Effector CD4-positive, alpha-beta T cell (primary cell): Measurements from ENCODE around the gene FLRT2.

Experiments used
- DNase-seq: peaks from one replicate; pipeline ENCODE4 v3.0.0-alpha.2; 2020

The FLRT2 gene

DNA sequence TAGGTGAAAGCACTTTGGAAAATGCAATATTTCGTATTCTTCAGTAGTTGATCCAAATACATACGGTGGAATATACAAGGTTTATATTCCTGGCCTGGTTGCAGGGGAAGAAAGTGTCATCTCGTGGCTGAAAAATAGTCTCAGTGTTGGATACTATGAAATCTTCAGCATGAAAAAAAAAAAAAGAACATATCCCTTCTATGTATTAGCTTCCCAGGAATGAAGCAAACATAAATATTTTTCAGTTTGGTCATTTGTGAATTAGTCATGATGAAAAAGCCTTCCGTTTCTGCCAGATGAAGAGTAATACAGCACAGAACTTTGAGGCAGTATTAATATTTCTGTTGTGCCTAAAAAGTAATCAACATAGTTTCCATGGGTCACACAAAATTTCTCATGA lies 36.7 kb downstream of the FLRT2 start:
- no peak for DNase-seq

GRCh38 chr14:85572011-85572410 lies 42.1 kb downstream of the FLRT2 start:
- DNase-seq: no peak

GRCh38 chr14:85572845-85573244 lies 42.9 kb downstream of the FLRT2 start:
- DNase-seq: no peak

DNA sequence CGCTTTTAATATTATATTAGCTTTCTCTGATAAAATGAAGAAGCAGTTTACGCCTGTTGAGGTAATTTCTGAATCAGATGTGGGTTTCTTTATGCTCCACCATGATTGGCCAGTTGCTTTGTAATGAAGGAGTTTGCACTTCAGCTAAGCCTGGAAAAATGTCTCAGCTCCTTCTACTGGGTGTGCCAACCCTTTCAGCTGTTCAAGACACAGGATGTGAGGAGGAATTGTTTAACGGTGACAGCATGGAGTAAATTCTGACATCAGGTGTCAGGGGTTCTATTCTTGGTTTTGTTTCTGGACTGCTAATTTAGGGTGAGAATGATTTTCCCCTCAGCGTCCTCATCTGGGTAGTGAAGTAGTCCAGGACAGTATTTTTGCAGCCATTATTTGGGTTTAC lies 43.5 kb downstream of the FLRT2 start:
- DNase-seq: no peak

- DNase-seq: no peak
Observed at GRCh38 chr14:85574853-85575616, 45.1 kb downstream of the FLRT2 start.

- DNase-seq: no peak
Observed at GRCh38 chr14:85575617-85575898, 45.6 kb downstream of the FLRT2 start.

DNA sequence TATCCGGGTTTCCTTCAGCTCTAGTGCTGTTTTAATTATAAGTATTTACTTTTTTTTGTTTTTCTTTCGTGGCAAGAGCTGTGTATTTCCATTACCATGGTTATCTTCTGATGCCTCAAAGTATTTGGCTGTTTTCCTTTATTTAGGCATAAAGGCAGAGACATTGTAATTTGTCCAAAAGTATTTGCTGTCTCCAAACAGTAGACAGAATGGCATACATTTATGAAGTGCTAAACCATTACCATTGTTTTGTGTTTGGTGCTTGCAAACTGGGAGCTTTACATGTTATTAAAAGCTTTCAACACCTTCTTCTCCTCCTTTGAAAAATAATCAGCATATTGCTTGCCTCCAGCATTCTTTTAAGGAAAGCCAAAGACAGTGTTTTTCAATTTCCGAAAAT lies 46.3 kb downstream of the FLRT2 start:
- no peak for DNase-seq

DNA sequence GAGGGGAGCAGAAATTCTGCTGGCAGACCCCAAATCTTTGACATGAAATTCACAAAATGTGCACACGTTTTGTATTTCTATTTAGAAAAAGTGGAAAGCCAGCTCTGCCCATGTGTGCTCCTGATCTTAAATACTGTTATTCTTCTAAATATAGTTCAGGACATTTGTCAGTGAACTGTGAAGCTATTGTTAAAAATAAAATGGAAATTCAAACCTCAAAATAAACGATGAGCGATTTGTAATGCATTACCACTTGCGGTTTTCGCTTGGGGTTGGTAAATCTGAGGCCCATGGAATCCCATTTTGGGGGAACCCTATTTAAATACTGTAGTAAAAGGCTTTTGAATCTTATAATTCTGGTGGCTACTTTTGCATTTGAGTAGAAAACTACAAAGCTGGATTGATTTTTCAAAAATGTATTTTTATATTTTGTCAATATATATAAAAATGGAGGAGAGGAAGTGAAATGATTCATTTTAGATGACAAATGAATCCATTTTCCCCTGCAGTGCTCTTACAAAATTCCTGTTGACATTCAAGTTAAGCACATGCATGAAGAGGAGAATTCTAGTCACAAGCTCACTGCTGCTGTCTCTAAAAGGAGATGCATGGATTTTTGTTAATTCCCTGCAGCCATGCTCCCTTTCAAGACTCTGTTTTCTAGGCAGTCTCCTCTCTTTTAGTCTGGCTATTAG lies 47.1 kb downstream of the FLRT2 start:
- DNase-seq: no peak

GRCh38 chr14:85577543-85578114 lies 47.7 kb downstream of the FLRT2 start:
- DNase-seq: no peak

- no peak for DNase-seq
Observed at GRCh38 chr14:85578357-85578756, 48.4 kb downstream of the FLRT2 start.

GRCh38 chr14:85578930-85579329 lies 49.0 kb downstream of the FLRT2 start:
- DNase-seq: no peak

- DNase-seq: no peak
Observed at GRCh38 chr14:85579942-85580341, 50.0 kb downstream of the FLRT2 start.

- no peak for DNase-seq
Observed at GRCh38 chr14:85580536-85581140, 50.7 kb downstream of the FLRT2 start.

DNA sequence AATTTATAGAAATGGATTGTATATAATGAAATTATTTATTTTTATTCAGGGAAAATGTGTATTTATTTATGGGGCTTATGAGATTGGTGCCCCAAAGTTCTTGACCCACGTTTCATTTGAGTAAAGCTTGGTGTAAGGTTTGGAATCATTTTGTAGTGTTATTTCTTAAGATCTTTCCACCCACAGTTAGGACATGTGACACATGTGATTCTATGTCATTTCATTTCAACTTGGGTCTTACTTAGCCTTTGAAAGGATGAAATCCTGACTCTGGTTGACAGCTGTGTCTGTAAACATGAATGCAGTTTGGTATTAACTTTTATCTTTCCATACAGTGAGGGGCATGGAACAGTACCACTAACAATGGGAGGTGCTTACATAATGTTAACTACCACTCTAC lies 51.7 kb downstream of the FLRT2 start:
- no peak for DNase-seq

- no peak for DNase-seq
Observed at GRCh38 chr14:85583380-85583779, 53.4 kb downstream of the FLRT2 start.

GRCh38 chr14:85584481-85584880 lies 54.5 kb downstream of the FLRT2 start:
- DNase-seq: no peak

DNA sequence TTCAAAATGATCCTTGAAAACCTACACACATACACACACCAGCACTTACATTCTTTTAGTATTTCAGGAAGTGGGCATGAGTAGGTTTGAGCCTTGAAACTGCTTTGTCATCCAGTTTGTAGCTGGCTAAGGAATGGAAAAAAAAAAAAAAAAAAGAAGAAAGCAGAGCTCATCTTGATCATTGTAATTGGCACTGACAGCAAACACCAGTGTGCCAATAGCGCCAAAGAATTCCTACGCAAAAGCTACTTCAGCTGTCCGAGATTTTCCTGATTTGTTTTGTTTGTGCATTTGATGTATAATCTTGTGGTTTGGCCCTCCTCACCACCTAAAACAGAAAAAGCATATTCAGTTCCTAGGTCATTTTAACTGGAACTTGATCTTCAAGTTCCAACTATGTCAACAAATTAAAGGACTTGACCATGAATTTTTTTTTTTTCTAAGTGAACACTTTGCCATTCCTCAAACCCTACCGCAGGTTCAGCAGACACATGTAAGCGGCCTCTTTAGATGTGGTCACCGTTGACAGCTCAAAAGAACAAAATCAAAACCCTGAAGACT lies 57.3 kb downstream of the FLRT2 start:
- no peak for DNase-seq

GRCh38 chr14:85590784-85591183 lies 60.8 kb downstream of the FLRT2 start:
- no peak for DNase-seq

- no peak for DNase-seq
Observed at GRCh38 chr14:85594217-85594616, 64.3 kb downstream of the FLRT2 start.

GRCh38 chr14:85595981-85596380 lies 66.0 kb downstream of the FLRT2 start:
- DNase-seq: no peak

DNA sequence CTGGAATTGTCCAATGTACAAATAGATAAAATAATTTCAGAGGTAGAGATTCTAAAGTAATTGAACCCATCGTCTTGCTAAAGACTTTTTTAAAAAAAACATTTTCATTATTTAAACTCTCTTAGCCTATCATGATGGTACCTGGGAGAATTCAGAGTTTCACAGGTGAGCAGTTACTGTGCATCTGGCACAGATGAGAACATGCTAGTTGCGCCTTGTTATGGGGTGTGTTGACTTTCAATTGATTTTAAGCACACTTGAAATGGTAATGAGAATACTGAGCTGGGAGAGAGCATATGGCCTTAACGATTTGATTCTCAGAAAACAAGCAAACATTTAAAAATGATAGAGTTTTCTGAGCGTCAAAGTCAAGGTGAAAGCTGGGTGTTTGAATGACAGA lies 66.6 kb downstream of the FLRT2 start:
- no peak for DNase-seq

DNA sequence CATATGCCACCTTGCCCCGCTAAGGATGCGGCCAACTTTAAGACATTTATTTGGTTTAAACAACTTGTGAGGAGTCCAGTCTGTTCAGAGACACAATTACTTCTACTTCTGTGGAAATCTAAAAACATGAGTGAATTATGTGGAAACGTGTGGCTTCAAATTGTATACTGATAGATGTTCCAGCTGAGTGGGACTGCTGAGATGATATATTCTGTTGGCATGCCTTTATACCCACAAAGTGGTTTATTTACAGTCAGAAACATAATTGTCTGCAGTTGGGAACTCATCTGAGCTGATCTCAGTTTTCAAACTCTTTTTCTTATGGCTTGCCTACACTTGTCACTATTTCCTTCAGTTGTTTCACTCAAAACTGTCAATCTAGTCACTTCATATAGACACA lies 67.8 kb downstream of the FLRT2 start:
- DNase-seq: no peak

GRCh38 chr14:85599939-85600338 lies 70.0 kb downstream of the FLRT2 start:
- no peak for DNase-seq

GRCh38 chr14:85601246-85601645 lies 71.3 kb downstream of the FLRT2 start:
- DNase-seq: no peak
